ENCODE measurements around the gene OSGIN1. TPM values are rescaled to one million over a fixed set of nuclear protein-coding genes. Genes with fewer than 3 reads are reported as not detected.

Gene OSGIN1
- total RNA-seq, 1 donor from 2014 or later, result 0.31 TPM

DNA sequence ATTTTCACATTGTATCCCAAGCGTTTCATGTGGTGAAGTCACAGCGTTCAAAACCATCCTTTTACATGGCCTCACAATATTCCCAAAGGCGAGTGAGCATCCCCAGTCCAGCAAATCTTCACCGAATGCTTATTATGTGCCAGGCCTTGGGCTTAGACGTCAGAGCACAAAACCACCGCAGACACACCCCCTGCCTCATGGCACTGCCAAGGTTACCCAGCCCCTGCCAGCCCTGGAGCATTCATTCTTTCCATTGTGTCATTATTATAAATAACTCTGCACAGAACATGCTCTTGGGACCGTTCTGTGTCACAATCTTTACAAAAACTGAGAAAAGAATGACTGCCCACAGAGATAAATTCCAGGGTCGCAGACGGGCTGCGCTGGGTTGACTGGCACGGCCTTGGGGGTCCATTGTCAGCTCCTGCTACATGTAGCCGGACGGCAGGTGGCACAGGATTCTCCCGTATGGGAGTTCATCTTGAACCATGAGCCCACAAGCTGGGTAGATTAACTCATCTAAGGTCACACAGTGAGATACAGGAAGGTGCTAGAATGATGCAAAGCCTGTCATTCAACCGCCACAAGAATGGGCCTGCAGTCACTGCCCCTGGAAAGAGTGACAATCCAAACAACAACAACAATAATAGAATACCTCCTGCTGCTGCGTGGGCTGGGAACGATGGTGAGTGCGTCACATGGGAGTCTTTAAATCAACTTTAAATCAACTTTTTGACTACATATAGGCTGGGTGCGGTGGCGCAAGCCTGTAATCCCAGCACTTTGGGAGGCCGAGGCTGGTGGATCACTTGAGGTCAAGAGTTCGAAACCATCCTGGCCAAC is 10.5 kb downstream of the OSGIN1 start:
- no peak for DNase-seq (ENCODE audit: low spot score)
- H3K27ac Mint-ChIP-seq (ENCODE audit: unreplicated experiment), result no peak overlapping the region
- H3K4me3 Mint-ChIP-seq (ENCODE audit: unreplicated experiment), result no peak overlapping the region
- peaks cover 3% of the 10 kb centered on the region for H3K4me1 Mint-ChIP-seq (ENCODE audit: unreplicated experiment)
- H3K9me3 Mint-ChIP-seq (ENCODE audit: unreplicated experiment), result no peaks in the 10 kb centered on the region
- peaks cover 9% of the 10 kb centered on the region for H3K27me3 Mint-ChIP-seq (ENCODE audit: unreplicated experiment)
- no peaks in the 10 kb centered on the region for H3K36me3 Mint-ChIP-seq (ENCODE audit: low read depth, unreplicated experiment)
- TF ChIP-seq, protein P1, sequence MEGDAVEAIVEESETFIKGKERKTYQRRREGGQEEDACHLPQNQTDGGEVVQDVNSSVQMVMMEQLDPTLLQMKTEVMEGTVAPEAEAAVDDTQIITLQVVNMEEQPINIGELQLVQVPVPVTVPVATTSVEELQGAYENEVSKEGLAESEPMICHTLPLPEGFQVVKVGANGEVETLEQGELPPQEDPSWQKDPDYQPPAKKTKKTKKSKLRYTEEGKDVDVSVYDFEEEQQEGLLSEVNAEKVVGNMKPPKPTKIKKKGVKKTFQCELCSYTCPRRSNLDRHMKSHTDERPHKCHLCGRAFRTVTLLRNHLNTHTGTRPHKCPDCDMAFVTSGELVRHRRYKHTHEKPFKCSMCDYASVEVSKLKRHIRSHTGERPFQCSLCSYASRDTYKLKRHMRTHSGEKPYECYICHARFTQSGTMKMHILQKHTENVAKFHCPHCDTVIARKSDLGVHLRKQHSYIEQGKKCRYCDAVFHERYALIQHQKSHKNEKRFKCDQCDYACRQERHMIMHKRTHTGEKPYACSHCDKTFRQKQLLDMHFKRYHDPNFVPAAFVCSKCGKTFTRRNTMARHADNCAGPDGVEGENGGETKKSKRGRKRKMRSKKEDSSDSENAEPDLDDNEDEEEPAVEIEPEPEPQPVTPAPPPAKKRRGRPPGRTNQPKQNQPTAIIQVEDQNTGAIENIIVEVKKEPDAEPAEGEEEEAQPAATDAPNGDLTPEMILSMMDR (IDR thresholded peaks at IDR 0.05; ENCODE audit: unreplicated experiment), result no peak

DNA sequence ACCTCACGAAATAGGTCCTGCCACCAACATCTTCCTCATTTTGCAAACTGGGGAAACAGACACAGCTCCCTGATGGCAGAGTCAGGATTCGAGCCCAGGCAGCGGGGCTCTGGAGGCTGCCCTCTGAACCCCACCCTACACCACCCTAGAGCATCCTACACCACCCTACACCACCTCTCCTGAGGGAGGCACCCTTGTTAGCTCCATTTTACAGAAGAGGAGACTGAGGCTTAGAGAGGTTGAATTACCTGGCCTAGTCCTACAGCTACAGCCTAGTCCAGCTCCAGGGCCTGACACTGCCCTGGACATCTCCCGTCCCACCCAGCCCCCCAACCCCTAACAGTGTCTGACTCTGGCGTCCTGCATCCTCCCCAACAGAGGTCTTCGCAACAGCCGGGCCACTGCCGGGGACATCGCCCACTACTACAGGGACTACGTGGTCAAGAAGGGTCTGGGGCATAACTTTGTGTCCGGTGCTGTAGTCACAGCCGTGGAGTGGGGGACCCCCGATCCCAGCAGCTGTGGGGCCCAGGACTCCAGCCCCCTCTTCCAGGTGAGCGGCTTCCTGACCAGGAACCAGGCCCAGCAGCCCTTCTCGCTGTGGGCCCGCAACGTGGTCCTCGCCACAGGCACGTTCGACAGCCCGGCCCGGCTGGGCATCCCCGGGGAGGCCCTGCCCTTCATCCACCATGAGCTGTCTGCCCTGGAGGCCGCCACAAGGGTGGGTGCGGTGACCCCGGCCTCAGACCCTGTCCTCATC is 11.8 kb downstream of the OSGIN1 start:
- Mint-ChIP-seq H3K4me3 (ENCODE audit: unreplicated experiment) (no peak overlapping the region), H3K27me3 (ENCODE audit: unreplicated experiment) (peaks cover 12% of the 10 kb centered on the region), H3K27ac (ENCODE audit: unreplicated experiment) (peak overlapping the region; percentile 36), H3K36me3 (ENCODE audit: low read depth, unreplicated experiment) (no peaks in the 10 kb centered on the region), H3K9me3 (ENCODE audit: unreplicated experiment) (no peaks in the 10 kb centered on the region), H3K4me1 (ENCODE audit: unreplicated experiment) (peaks cover 3% of the 10 kb centered on the region)
- TF ChIP-seq, protein P1 (IDR thresholded peaks at IDR 0.05; ENCODE audit: unreplicated experiment), result no peak
- no peak for DNase-seq (ENCODE audit: low spot score)

DNA sequence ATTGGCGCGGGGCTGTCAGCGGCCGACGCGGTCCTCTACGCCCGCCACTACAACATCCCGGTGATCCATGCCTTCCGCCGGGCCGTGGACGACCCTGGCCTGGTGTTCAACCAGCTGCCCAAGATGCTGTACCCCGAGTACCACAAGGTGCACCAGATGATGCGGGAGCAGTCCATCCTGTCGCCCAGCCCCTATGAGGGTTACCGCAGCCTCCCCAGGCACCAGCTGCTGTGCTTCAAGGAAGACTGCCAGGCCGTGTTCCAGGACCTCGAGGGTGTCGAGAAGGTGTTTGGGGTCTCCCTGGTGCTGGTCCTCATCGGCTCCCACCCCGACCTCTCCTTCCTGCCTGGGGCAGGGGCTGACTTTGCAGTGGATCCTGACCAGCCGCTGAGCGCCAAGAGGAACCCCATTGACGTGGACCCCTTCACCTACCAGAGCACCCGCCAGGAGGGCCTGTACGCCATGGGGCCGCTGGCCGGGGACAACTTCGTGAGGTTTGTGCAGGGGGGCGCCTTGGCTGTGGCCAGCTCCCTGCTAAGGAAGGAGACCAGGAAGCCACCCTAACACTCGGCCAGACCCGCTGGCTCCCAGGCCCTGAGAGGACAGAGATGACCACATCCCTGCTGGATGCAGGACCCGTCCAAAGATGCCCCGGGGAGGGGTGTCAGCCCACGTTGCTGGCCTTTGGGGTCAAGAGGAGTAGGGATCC is 12.6 kb downstream of the OSGIN1 start:
- Mint-ChIP-seq H3K4me3 (ENCODE audit: unreplicated experiment) (no peak overlapping the region), H3K27me3 (ENCODE audit: unreplicated experiment) (peaks cover 16% of the 10 kb centered on the region), H3K4me1 (ENCODE audit: unreplicated experiment) (peaks cover 3% of the 10 kb centered on the region), H3K36me3 (ENCODE audit: low read depth, unreplicated experiment) (no peaks in the 10 kb centered on the region), H3K27ac (ENCODE audit: unreplicated experiment) (no peak overlapping the region), H3K9me3 (ENCODE audit: unreplicated experiment) (no peaks in the 10 kb centered on the region)
- no peak for DNase-seq (ENCODE audit: low spot score)
- TF ChIP-seq, protein P1 (IDR thresholded peaks at IDR 0.05; ENCODE audit: unreplicated experiment), result no peak

DNA sequence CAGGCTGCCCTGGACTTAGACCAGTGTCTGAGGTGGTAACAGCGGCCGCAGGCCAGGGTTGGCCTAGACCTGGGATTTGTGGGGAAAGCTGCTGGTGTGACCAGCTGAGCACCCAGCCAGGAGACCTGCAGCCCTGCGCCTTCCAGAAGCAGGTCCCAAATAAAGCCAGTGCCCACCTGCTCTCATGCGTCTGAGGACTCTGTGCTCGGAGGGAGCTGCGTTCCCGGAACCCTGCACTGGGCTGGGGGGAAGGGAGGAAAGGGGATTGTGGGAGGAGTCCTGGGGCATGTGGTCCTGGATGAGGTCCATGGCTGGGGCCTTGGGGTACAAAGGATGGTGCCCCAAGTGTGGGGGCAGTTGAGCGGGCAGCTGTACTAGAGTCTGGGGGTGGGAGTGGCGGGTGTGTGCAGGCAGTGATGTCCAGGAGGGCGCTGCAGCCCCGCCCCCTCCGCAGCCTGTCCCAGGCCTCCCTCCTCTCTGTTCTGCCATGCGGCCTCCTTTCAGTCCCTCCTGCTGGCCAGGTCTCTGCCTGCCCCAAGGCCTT is 13.2 kb downstream of the OSGIN1 start:
- no peak for DNase-seq (ENCODE audit: low spot score)
- peaks cover 3% of the 10 kb centered on the region for H3K4me1 Mint-ChIP-seq (ENCODE audit: unreplicated experiment)
- H3K27ac Mint-ChIP-seq (ENCODE audit: unreplicated experiment), result no peak overlapping the region
- H3K9me3 Mint-ChIP-seq (ENCODE audit: unreplicated experiment), result no peaks in the 10 kb centered on the region
- TF ChIP-seq, protein P1 (IDR thresholded peaks at IDR 0.05; ENCODE audit: unreplicated experiment), result no peak
- H3K27me3 Mint-ChIP-seq (ENCODE audit: unreplicated experiment), result peaks cover 14% of the 10 kb centered on the region
- no peak overlapping the region for H3K4me3 Mint-ChIP-seq (ENCODE audit: unreplicated experiment)
- H3K36me3 Mint-ChIP-seq (ENCODE audit: low read depth, unreplicated experiment), result no peaks in the 10 kb centered on the region
